ENCODE measurements around the gene GPC3. TPM values are rescaled to one million over a fixed set of nuclear protein-coding genes. Genes with fewer than 3 reads are reported as not detected.

GPC3 gene
- total RNA-seq, 4 donors from 2014 or later, result 1.2 to 13.3 (median 8.0) TPM

DNA sequence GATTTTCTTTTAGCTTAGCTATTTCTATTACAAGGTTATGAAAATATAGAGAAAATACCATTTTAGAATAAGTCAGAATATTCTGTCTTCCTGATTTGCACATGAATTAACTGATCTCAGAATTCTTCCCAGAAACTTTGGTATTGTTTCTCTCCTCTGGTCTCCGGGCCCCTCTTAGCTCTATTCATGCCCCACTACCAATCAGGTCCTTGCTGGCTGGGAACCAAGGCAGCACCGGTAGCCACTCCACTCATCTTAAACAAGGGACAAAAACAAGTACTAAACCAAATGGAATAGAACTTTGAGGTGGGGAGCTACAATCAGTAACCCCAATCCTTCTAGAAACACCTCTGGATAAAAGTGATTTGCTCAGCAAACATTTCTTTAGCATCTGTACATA is 64.3 kb downstream of the GPC3 start:
- intact Hi-C loops (cut with DNase I), result no loop called here

DNA sequence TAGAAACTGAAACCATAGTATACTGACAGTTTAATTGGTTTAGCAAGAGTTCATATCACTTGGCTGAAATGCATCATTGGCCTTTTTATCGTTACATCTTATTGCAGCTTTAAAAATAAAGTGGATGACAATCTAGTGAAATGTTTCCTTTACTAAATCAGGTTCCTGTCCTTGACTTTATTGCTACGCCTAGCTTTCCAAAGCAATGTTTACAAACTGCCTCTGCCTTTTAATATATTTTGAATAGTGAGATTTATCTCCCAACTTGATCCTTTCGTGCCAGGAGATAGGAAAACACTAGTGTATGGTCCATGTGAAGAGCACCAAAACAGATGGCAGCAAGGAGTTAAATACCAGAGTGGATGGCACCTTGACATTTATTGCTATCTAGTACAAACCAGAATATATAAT is 67.0 kb downstream of the GPC3 start:
- intact Hi-C loops (cut with DNase I), result no loop called here
- 72% methylated on average over 3 of the region's 3 CpGs for WGBS

More for the DNA sequence above, 64.3 kb downstream of the GPC3 start:
- no peaks in the 10 kb centered on the region for H3K36me3 ChIP-seq
- WGBS, result 73% methylated on average over 2 of the region's 2 CpGs
- no peaks in the 10 kb centered on the region for H3K4me1 ChIP-seq
- no peak for DNase-seq (ENCODE audit: extremely low spot score)
- peaks cover 0 to 13% (median 0%) of the 10 kb centered on the region in 4 donors for H3K27me3 ChIP-seq
- TF ChIP-seq, protein P1, sequence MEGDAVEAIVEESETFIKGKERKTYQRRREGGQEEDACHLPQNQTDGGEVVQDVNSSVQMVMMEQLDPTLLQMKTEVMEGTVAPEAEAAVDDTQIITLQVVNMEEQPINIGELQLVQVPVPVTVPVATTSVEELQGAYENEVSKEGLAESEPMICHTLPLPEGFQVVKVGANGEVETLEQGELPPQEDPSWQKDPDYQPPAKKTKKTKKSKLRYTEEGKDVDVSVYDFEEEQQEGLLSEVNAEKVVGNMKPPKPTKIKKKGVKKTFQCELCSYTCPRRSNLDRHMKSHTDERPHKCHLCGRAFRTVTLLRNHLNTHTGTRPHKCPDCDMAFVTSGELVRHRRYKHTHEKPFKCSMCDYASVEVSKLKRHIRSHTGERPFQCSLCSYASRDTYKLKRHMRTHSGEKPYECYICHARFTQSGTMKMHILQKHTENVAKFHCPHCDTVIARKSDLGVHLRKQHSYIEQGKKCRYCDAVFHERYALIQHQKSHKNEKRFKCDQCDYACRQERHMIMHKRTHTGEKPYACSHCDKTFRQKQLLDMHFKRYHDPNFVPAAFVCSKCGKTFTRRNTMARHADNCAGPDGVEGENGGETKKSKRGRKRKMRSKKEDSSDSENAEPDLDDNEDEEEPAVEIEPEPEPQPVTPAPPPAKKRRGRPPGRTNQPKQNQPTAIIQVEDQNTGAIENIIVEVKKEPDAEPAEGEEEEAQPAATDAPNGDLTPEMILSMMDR (IDR thresholded peaks at IDR 0.05), result no peak
- TF ChIP-seq POLR2A (IDR thresholded peaks at IDR 0.05; ENCODE audit: low read depth), result no peak
- no peak for TF ChIP-seq EP300 (IDR thresholded peaks at IDR 0.05)
- no peak for TF ChIP-seq POLR2AphosphoS5 (IDR thresholded peaks at IDR 0.05)
- H3K27ac ChIP-seq (replicated peaks in 1 of 4), result no peak overlapping the region
- H3K4me3 ChIP-seq, result no peak overlapping the region
- H3K9me3 ChIP-seq, result peaks cover 0 to 11% (median 0%) of the 10 kb centered on the region in 4 donors

DNA sequence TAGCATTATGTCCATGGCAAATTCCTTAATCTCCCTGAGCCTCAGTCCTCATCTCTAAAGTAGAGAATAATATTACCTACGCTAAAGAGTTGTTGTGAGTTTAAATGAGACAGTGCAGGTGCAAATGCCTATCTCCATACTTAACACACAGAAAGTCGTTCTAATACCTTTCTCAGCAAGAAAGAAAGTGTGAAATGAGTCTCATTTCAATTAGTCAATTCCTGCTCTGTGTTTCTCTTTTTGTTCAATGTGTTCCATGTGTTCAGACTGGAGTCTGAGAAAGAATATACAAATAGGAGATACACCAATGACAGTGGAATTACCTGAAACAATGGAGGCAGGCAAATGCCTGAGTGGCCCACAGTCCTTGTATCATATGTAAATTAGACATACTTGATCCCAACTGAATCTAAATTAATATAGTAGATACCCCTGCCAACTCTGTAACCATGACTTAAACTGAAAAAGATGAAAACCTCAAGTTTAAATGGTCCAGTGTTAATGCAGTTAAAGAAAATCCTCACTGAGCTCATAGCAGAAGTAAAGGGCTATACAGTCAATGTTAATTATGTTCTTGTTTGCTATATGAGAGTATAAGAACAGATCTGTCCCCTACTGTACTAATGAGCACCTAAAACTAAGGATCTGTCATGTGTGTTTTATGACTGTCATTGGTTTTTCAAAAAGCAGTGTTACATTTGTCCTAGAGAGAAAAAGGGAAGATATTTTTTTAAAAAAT is 68.2 kb downstream of the GPC3 start:
- Histone ChIP-seq H3K4me1 (no peaks in the 10 kb centered on the region), H3K27ac (replicated peaks in 1 of 4) (no peak overlapping the region), H3K9me3 (peaks cover 0 to 18% (median 0%) of the 10 kb centered on the region in 4 donors), H3K4me3 (no peak overlapping the region), H3K27me3 (peaks cover 0 to 6% (median 0%) of the 10 kb centered on the region in 4 donors), H3K36me3 (no peaks in the 10 kb centered on the region)
- no peak for DNase-seq (ENCODE audit: extremely low spot score)
- 76% methylated on average over 2 of the region's 2 CpGs for WGBS
- intact Hi-C loops (cut with DNase I), result no loop called here
- TF ChIP-seq EP300 (IDR thresholded peaks at IDR 0.05), result no peak
- no peak for TF ChIP-seq POLR2AphosphoS5 (IDR thresholded peaks at IDR 0.05)

More for the DNA sequence above, 67.0 kb downstream of the GPC3 start:
- DNase-seq (ENCODE audit: extremely low spot score), result no peak
- H3K4me1 ChIP-seq, result no peaks in the 10 kb centered on the region
- no peaks in the 10 kb centered on the region for H3K36me3 ChIP-seq
- no peak overlapping the region for H3K27ac ChIP-seq (replicated peaks in 1 of 4)
- TF ChIP-seq POLR2AphosphoS5 (IDR thresholded peaks at IDR 0.05) (no peak), EP300 (IDR thresholded peaks at IDR 0.05) (no peak), POLR2A (IDR thresholded peaks at IDR 0.05; ENCODE audit: low read depth) (no peak)
- TF ChIP-seq, protein P1 (IDR thresholded peaks at IDR 0.05), result no peak
- peaks cover 0 to 9% (median 0%) of the 10 kb centered on the region in 4 donors for H3K27me3 ChIP-seq
- peaks cover 0 to 18% (median 0%) of the 10 kb centered on the region in 4 donors for H3K9me3 ChIP-seq
- no peak overlapping the region for H3K4me3 ChIP-seq

DNA sequence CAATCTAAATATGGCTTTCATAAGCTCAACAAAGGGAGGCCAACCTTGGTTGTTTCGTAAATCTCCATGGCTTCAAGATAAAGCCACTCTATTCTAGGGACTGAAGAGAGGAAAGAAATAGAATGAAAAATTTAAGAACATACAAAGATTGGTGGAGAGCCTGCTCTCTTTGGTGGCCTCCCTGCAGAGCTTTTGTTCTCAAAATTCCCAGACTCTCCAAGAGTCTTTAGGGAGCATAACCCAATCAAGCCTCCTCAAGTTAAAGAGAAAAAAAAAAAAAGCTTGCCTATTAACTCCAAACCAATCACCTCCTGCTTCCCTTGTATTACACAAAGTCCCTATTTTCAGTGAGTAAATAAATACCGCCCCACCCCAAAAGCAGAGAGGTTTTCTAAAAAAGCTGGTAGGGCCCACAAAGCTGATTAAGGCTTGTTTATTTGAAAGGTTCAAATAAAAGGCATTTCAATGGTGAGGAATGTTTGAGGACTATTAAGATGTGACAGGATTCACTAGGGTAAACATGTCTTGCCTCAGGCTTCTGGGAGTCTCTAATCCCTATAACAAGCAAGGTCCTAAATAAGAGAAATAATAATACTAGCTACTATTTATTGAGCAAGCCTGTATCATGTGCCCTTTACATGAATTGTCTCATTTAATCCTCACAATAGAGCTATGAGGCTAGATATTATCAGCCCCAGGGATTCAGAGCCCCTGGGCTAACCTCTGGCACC is 71.6 kb downstream of the GPC3 start:
- Histone ChIP-seq H3K27ac (replicated peaks in 1 of 4) (no peak overlapping the region), H3K4me3 (no peak overlapping the region), H3K36me3 (no peaks in the 10 kb centered on the region), H3K27me3 (no peaks in the 10 kb centered on the region), H3K4me1 (no peaks in the 10 kb centered on the region), H3K9me3 (peaks cover 0 to 18% (median 0%) of the 10 kb centered on the region in 4 donors)
- intact Hi-C loops (cut with DNase I), result no loop called here
- WGBS, result 51% methylated on average over 2 of the region's 2 CpGs
- no peak for DNase-seq (ENCODE audit: extremely low spot score)
- no peak for TF ChIP-seq EP300 (IDR thresholded peaks at IDR 0.05)
- TF ChIP-seq POLR2AphosphoS5 (IDR thresholded peaks at IDR 0.05), result no peak
- TF ChIP-seq, protein P1 (IDR thresholded peaks at IDR 0.05), result no peak
- no peak for TF ChIP-seq POLR2A (IDR thresholded peaks at IDR 0.05; ENCODE audit: low read depth)

DNA sequence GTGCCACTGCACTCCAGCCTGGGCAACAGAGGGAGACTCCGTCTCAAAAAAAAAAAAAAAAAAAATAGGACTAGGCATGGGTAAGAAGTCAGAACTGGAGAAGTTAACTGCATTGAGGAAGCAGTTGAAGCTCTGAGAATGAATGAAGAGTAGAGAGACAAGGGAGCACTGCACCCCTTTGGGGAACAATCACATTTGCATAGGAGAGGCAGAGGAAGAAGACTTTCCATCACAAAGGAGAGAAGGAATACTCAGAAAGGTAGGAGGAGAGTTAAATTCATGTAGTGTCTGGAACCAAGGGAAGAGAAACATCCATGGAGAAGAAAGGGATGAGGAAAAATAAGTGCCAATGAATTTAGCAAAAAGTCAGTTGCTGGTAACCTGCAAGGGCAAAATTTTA is 72.4 kb downstream of the GPC3 start:
- no peak overlapping the region for H3K4me3 ChIP-seq
- peaks cover 0 to 18% (median 0%) of the 10 kb centered on the region in 4 donors for H3K9me3 ChIP-seq
- WGBS, result 71% methylated on average over 1 of the region's 1 CpG
- no peak for TF ChIP-seq POLR2AphosphoS5 (IDR thresholded peaks at IDR 0.05)
- DNase-seq (ENCODE audit: extremely low spot score), result no peak
- no peaks in the 10 kb centered on the region for H3K4me1 ChIP-seq
- intact Hi-C loops (cut with DNase I), result no loop called here
- no peak overlapping the region for H3K27ac ChIP-seq (replicated peaks in 1 of 4)
- no peaks in the 10 kb centered on the region for H3K36me3 ChIP-seq
- no peaks in the 10 kb centered on the region for H3K27me3 ChIP-seq

Data from esophagus muscularis mucosa (tissue), 4 donors.